Activated CD8-positive, alpha-beta memory T cell treated with anti-CD3 and anti-CD28 coated beads for 36 hours (primary cell): Measurements from ENCODE around the gene AGMO. TPM values are rescaled to one million over a fixed set of nuclear protein-coding genes. Genes with fewer than 3 reads are reported as not detected.

Experiments
- CTCF ChIA-PET: fragments of 350-600 bp; sonication (Branson Sonifier 250); formaldehyde crosslinking; loops from one replicate; lab custom pipeline; 2021; ENCODE audit warnings: antibody characterized with exemption; lab: Charles Lee
- POLR2A ChIA-PET: fragments of 350-600 bp; sonication (Branson Sonifier 250); formaldehyde crosslinking; loops from one replicate; lab custom pipeline; 2021; ENCODE audit warnings: antibody characterized with exemption; lab: Charles Lee
- total RNA-seq, 2 experiments: library from RNA; stranded (reverse); gene quantifications; one replicate each; pipeline ENCODE4 v1.2.3, GENCODE V29; 2021

AGMO gene
- total RNA-seq, 2 experiments from 2014 or later, result not detected

DNA sequence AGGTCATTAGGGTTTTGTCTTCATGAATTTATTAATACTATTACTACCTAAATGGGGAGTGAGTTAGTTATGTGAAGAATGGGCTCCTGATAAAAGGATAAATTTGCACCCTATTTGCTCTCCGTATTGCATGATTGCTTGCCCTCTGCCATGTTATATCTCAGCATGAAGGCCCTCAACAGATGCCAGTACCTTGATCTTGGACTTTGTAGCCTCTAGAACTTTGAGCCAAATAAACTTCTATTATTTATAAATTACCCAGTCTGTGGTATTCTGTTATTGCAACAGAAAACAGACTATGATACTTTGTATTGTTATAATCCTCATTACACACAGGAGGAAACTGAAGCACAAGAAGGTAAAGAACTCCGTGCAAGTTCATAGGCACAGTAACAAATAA is 150.8 kb downstream of the AGMO start:
- POLR2A ChIA-PET, result no interaction called here
- CTCF ChIA-PET, result no interaction called here

DNA sequence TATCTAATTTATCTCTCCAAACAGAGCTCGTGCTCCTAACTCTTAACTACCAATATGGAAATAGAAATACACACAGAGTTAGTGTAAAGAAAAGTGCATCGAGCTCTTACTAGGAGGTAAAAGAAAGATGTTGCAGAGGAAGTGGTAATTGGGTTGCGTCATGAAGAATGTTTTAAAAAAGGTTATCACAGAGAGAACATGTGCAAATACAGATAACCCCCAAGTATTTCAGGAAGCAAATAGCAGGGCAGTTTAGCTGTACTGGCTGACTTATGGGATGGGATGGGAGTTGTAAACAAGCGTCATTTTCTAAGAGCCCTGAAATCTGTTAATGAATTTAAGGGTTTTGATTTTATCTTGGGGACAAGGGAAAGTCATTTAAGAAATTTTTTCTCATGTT is 153.9 kb downstream of the AGMO start:
- CTCF ChIA-PET, result no interaction called here
- POLR2A ChIA-PET, result no interaction called here

DNA sequence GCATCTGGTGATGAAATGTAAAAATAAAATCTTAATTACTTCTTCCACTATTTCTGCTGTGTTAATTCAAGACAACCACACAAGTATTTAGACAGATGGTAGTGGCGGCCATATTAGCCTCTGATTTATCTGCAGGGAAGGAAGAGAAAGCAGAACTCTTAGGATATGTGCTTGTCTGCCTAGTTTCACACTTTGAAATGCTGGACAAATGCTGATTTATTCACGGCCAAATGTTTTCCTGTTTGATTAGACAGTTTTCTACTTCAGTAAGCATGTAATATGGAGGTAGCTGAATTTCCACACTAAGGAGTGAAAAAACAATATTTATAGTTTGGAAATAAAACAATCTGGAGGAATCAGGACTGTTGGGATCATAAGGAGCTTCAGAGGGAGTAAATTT is 158.1 kb downstream of the AGMO start:
- ChIA-PET POLR2A (no interaction called here), CTCF (no interaction called here)

DNA sequence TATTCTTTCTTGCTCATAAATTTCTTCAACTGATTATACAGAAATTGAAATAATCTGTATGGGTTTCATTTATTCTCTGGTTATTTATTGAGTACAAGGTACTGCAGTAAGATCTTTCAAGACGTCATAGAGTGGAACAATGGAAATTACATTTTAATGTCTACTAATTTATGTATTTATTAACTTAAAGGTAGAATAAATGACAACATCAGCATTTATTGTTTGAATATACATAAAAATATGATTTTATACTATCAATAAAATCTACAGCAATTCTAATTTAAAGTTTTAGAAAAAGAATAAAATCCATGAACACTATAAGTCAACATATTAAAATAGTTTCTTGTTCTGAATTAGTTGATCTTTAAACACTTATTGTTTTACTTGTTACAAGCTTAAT is 158.5 kb downstream of the AGMO start:
- ChIA-PET POLR2A (no interaction called here), CTCF (no interaction called here)

DNA sequence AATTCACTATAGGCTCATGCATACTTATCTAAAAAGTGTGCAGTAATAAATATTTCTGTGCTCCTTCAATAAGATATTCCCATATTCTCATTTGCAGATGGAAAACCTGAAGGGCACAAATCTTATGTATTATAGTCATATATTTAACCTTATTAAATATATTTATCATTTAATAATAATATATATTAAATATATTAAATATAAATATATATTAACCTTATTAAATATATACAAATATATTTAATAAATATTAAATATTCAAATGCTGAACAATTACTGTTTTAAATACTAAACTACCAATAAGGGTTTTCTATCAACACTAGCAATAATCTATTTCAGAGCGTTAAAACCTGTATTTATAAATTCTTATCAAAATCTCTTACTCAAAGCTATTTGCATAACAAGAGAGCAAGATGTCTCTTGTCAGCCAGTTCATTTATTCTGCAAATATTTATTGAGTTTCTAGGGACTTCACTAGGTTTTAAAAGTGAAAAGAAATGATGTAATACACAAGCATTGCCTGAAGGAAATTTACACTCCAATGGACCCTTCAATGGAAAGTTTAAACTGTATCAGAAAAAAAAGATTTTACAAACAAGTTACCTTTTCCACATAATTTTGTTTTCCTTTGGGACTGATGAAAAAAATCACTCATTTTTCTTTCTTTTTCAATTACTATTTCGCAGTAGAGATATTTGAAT is 159.2 kb downstream of the AGMO start:
- CTCF ChIA-PET, result no interaction called here

DNA sequence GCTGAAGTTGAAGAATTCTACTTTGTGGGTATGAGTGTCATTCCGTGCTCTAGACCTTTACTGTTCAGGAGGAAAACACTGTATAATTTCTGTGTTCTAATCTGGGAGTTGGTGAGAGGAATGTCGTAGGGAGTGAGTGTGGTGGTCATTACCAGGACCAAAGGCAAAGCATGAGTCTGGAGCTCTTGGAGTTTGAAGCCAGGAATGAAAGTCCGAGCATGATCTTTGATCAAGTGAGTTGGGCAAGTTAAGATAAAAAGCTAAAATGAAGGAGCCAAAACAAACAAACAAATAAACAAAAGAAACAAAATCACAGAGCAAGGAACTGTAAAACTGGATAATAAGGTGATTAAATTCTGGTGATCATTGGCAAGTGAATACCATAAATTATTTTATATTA is 161.4 kb downstream of the AGMO start:
- ChIA-PET POLR2A (no interaction called here), CTCF (no interaction called here)

More for the DNA sequence above, 159.2 kb downstream of the AGMO start:
- POLR2A ChIA-PET, result no interaction called here

DNA sequence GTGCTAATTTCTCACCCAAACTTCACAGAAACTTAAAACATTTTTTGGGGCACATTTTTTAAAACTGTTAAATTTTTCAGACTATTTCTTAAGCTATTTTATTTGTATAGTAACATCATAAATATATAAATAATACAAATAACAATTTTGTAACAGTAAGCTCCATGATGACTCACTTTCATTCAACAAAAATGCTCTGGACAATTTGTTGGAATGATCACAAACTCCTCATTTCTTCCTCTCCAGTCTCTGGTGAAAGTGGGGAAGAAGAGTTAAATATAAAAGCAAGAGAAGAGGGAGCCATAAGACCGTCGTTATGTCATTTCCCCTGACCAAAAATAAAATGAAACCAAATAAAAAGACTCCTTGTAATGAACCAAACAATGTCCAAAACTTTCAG is 162.4 kb downstream of the AGMO start:
- ChIA-PET POLR2A (no interaction called here), CTCF (no interaction called here)

DNA sequence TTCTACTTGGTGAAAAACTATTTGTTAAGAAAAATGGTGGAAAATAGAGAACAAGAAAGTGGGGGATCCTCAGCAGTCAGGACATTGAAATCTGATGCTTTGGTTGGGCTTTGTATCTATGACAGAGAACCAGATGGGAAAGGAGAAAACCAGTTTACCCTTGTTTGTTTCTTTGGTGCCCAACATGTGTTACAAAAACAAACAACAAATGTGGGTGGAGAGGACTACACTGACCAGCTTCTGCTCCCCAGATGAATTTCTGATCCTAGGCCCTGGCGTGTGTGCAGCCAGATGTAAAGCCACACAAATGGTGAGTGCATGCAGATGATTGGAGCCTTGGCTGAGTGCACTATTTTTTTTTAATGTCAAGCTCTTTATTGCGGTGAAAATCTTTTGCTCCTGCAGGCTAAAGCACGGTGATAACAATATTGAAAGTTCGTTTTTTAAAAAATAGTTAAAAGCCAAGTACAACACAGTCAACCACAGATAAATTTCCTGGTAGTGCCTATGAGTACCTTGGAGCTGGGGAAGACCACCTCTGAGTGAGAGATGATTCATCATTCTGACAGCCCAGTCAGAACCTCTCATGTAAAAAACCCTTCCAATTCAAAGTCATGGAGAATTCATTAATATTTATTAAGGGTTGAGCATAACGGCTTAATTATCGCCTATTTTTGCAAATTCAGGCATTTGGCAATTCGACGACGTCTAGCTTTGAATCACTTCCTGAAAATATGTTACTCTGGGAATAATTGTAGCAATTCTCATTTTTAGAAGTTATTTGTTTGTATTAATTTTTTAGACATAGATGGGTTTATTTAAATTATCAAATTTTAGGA is 163.7 kb downstream of the AGMO start:
- ChIA-PET CTCF (no interaction called here), POLR2A (no interaction called here)

DNA sequence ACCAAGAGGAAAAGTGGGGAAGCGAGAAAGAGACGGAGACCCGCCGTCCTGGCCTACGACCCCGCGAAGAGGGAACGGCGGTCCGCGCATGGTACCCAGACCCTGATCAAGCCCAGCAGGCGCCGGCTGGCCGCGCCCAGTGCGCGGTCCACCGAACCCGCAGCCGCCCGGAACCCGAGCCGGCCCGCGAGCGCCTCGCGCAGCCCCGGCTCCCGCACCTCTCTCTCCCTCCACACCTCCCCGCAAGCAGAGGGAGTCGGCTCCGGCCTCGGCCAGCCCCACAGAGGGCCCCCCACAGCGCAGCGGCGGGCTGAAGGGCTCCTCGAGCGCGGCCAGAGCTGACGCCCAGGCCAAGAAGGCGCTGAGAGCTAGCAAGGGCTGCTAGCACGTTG is 164.7 kb downstream of the AGMO start:
- CTCF ChIA-PET, result no interaction called here
- POLR2A ChIA-PET, result no interaction called here

DNA sequence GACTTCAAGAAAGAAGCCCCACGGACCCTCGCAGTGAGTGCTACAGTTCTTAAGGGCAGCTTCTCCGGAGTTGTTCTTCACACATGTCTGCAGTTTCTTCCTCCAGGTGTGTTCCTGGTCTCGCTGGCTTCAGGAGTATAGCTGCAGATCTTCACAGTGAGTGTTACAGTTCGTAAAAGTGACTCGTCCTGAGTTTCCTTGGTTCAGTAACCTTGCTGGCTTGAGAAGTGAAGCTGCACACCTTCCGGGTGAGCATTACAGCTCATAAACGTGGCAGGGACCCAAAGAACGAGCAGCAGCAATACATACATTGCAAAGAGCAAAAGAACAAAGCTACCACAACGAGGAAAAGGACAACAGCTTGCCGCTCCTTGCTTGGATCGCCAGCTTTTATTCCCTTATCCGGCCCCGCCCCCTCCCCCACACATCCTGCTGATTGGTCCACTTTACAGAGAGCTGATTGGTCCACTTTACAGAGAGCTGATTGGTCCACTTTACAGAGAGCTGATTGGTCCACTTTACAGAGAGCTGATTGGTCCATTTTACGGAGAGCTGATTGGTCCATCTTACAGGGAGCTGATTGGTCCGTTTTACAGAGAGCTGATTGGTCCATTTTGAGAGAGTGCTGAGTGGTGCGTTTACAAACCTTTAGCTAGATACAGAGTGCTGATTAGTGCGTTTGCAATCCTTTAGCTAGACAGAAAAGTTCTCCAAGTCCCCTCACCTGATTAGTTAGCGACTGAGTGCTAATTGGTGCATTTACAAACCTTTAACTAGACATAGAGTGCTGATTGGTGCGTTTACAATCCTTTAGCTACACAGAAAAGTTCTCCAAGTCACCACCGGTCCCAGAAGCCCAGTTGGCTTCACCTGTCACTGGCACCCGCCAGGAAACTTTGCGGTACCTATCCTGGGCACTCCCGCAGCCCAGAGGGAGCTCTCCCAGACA is 165.3 kb downstream of the AGMO start:
- POLR2A ChIA-PET, result no interaction called here
- CTCF ChIA-PET, result no interaction called here

DNA sequence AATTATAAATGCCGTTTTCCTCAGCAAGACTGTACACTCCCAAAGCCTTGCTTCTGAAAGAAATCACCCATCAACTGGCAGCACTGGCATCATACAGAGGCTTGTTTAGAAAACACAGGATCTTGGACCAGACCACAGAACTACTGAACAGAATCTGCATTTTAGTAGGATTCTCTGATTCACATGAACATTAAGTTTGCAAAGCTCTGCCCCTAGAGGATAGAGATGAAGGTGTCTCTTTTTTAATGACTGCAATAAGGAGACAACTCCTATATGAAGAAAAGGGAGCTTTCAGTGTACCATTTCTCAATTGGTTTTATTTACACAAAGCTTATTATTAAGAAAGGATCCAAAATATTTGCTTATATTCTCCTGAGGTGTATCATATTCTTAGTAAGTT is 172.7 kb downstream of the AGMO start:
- CTCF ChIA-PET, result no interaction called here
- POLR2A ChIA-PET, result no interaction called here

DNA sequence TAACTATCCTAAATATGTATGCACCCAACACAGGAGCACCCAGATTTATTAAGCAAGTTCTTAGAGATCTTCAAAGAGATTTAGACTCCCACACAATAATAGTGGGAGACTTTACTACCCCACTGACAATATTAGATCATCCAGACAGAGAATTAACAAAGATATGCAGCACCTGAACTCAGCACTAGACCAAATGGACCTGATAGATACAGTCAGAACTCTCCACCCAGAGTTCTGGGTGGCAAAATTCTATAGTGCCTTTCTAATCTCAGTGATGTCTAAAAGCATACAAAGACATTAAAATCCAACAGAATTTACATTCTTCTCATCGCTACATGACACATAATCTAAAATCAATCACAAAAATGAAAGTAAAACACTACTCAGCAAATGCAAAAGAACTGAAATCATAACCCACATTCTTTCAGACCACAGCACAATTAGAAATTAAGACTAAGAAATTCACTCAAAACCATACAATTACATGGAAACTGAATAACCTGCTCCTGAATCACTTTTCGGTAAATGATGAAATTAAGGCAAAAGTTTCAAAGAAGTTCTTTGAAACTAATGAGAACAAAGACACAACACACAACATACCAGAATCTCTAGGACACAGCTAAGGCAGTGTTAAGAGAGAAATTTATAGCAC is 183.2 kb downstream of the AGMO start:
- ChIA-PET POLR2A (no interaction called here), CTCF (no interaction called here)

DNA sequence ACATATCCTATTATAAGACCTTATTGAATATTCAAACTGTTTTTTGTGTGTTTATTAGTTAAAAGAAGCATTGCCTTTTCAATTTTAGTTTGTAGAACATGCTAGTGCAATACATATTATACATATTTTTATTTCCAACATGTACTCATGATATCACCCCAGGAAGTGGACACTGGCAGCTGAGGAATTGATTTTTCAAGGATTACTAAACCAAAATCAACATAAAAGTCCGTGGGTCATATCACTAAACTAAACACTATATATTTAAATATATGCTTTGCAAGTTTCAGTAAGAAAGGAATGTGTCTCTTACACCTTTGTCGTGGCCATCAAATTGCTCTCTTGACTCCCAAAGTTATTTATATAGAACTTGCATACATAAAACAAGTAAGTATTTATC is 185.2 kb downstream of the AGMO start:
- ChIA-PET POLR2A (no interaction called here), CTCF (no interaction called here)

DNA sequence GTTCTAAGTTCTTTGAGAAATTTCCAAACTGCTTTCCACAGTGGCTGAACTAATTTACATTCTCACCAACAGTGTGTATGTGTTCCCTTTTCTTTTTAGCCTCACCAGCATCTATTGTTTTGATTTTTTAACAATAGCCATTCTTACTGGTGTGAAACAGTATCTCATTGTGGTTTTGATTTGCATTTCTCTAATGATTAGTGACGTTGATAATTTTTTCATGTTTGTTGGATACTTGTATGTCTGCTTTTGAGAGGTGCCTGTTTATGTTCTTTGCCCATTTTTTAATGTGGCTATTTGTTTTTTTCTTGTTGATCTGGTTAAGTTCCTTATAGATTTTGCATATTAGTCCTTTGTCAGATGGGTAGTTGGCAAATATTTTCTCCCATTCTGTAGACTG is 191.4 kb downstream of the AGMO start:
- CTCF ChIA-PET, result no interaction called here
- POLR2A ChIA-PET, result no interaction called here

DNA sequence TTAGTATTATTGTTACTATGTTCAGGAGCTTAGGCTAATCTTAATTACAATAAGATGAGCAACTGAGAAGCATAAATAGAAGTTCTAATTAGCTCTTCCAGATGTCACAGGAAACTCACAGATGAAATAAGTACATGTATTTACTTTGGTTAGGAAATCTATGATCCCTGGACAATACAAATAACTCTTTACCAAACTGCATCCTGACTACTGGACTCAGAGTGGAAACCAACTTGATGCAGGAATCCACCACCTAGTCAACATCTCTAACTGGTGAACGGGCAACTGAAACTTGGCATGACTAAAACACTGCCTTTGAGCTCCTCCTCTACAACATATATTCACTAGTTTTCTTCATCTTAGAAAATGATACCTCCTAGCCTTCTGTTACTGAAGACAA is 193.2 kb downstream of the AGMO start:
- ChIA-PET POLR2A (no interaction called here), CTCF (no interaction called here)

DNA sequence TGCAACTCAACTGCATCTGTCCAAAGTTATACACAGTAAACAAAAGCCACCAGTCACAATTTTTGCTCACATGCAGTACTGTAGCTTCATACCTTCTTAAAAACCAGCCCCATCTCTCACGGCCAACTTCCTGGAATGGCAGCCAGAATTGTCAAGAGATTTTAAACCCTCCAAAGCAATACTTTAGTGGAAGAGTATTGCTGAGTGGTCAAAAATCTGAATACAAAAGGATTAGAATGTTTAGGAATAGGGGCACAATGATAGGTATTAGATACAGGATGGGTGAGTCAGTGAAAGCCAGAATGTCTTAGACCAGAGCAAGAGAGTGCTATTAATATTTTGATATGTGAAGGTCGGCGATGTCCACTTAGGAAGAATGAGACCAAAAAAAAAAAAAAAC is 193.9 kb downstream of the AGMO start:
- POLR2A ChIA-PET, result no interaction called here
- CTCF ChIA-PET, result no interaction called here

DNA sequence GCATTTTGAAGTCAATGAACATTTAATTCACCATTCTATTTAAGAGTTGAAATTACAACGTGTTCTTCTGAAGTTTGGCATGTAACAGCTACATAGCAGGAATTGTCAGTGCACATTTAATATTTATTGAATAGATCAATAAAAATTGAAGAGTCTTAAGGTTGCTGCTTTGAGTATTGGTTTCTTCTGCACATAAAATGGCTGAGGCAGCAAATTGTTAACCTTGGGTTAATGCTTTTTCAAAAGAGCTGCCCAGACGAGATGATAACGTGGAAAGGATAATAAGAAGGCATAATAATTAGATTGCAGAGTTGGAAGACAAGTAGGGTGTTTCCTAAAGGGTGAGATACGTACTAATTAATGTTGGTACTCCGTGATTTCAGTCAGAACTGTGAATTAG is 203.7 kb downstream of the AGMO start:
- CTCF ChIA-PET, result no interaction called here
- POLR2A ChIA-PET, result no interaction called here

DNA sequence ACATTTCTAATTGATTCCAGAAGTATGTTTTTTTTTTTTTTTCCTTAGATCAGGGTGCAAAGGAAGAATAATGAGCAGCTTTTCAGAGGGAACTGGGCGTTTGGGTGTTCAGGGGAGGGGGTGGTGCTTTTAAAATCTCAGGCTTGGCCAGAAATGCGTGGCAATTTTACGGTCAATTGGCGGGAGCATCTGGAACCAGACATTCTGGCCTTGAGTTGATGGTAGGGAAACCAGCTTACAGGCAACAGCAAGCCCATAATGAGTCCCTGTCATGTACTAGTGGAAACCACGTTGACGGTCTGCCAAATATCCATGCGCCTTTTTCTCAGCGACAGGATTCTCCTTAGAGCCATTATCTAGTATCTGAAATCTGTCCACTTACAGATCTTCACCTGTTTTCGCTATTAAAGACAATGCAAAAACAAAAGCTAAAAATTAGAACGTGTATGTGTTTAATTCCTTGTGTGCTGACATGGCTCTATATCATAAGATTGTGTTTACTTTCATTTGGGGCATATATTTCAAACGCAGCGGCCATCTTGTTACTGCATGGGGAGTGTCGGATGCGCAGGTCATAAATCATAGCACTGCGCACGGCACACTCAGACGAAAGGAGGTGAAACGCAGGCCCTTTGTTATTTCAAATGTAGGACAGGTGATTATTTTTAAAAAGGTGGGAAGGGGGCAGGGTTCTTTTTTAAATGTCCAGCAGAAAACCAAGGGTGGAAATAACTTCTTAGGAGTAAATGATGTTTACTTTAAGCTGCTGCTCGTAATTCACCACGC is 209.2 kb downstream of the AGMO start:
- ChIA-PET CTCF (no interaction called here), POLR2A (no interaction called here)

DNA sequence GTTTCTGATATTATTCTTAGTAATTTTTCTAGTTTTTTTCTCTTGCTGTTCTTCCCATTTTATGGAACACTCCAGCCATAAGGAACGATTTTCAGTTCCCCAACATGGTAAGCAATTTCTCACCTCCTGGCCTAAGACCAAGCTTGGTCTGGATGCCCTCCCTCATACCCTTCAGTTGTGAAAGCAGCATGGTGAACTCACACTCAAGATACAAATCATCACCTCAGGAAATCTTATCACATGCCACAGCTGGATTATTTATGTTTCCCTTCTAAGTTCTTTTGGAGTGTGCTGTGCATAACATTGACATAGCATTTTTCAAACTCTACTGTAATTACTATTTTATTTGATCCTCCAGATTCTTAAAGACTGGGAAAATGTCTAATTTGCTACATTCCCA is 216.6 kb downstream of the AGMO start:
- ChIA-PET POLR2A (no interaction called here), CTCF (no interaction called here)
